Measurements from ENCODE around the gene LMO2. TPM values are rescaled to one million over a fixed set of nuclear protein-coding genes. Genes with fewer than 3 reads are reported as not detected.

The LMO2 gene
- total and polyA plus RNA-seq, 12 donors, result 12.4 to 40.8 (median 30.8) TPM

DNA sequence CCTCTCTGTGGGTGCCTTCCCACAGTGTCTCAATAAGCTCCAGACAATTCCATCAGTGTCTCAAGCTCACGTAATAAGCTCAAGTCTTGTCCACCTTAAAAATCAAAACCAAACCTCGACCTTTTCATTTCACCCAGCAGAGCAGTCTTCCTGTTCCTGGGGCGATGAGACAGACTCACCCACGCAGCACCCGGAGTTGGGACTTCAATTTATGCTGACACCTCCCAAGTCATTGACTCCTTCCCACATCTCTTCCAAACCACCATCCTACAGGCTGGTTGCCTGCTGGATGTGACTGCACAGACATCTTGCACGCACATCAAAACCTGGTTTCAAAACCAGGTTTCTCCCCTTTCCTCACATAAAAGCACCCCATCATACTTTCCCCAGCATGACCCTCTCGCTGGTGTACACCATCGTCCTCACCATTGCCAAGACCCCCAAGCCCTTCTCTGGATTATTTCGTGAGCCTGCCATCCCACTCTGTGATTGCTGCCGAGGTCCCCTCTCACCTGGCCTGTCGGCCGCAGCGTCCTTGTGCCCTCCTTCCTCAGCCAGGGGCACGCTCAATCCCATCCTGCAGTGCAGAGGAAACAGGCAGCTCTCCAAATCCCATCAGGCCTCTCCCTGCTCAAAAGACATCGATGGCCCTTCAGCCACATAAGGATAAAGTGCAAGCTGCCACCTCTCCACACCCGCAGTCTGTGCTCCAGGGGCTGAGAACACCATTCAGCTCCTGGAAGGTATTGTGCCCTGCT is 72.4 kb downstream of the LMO2 start:
- TF ChIP-seq CTCF (IDR thresholded peaks at IDR 0.05) (no peak), POLR2A (IDR thresholded peaks at IDR 0.05) (no peak)
- intact Hi-C loops (cut with DNase I), result no loop called here

More for the DNA sequence above, 72.4 kb downstream of the LMO2 start:
- Histone ChIP-seq H3K27ac (no peak overlapping the region), H3K4me3 (no peak overlapping the region), H3K4me1 (replicated peaks in 1 of 2) (no peaks in the 10 kb centered on the region), H3K9me3 (replicated peaks in 1 of 3) (no peaks in the 10 kb centered on the region), H3K27me3 (peaks cover 9% of the 10 kb centered on the region), H3K36me3 (replicated peaks in 1 of 2) (no peaks in the 10 kb centered on the region)
- 63 to 70% (median 66%) methylated on average over 16 of the region's 16 CpGs for WGBS, 4 donors
- DNase-seq, result no peak

Other genes with a start within 250 kb of the LMO2 start
- gene C11orf91, start 191.2 kb downstream of the LMO2 start, total RNA-seq, result under 1 TPM in 1 of 9 donors, not detected in 8; 0.22 TPM
- under 1 TPM in 1 of 3 donors, not detected in 2; 0.27 TPM for gene C11orf91, start 191.2 kb downstream of the LMO2 start, polyA plus RNA-seq
- 100 to 1,000 TPM; 286 to 562 (median 457) TPM for gene CD59, start 155.7 kb downstream of the LMO2 start, total RNA-seq
- gene CD59, start 155.7 kb downstream of the LMO2 start, polyA plus RNA-seq, result 100 to 1,000 TPM in 2 of 3 donors, 10 to 100 TPM in 1; 59.5 to 465 (median 103) TPM
- gene FBXO3, start 117.6 kb downstream of the LMO2 start, total RNA-seq, result 10 to 100 TPM; 25.0 to 59.2 (median 42.1) TPM
- gene FBXO3, start 117.6 kb downstream of the LMO2 start, polyA plus RNA-seq, result 10 to 100 TPM; 20.7 to 54.7 (median 21.6) TPM
- gene CAPRIN1, start 159.7 kb upstream of the LMO2 start, total RNA-seq, result 100 to 1,000 TPM; 101 to 174 (median 152) TPM
- gene CAPRIN1, start 159.7 kb upstream of the LMO2 start, polyA plus RNA-seq, result 100 to 1,000 TPM in 1 of 3 donors, 10 to 100 TPM in 2; 42.4 to 202 (median 51.4) TPM
- 10 to 100 TPM; 16.8 to 53.7 (median 39.0) TPM for gene NAT10, start 213.6 kb upstream of the LMO2 start, total RNA-seq
- 10 to 100 TPM; 48.9 to 65.2 (median 49.9) TPM for gene NAT10, start 213.6 kb upstream of the LMO2 start, polyA plus RNA-seq